H1 (cell line): ENCODE data around the gene LTBP1. TPM values are rescaled to one million over a fixed set of nuclear protein-coding genes. Genes with fewer than 3 reads are reported as not detected.

Source experiments
- CHD1 ChIP-seq: IDR thresholded peaks from 2 replicates; pipeline ENCODE4 v1.6.1; 2012; ENCODE audit warnings: low read depth, low read length, improper control_type of control experiment
- CHD2 ChIP-seq: IDR thresholded peaks from 2 replicates; pipeline ENCODE4 v1.6.1; 2012; ENCODE audit warnings: low read length, improper control_type of control experiment
- MAX ChIP-seq: IDR thresholded peaks from 2 replicates; pipeline ENCODE4 v1.6.1; 2012; ENCODE audit warnings: inconsistent platforms
- POLR2A ChIP-seq, 2 experiments: IDR thresholded peaks; 1 replicate in 1 of 2; 2 replicates in 1 of 2; pipeline ENCODE4 v1.6.1; 2011; ENCODE audit warnings: low read depth in 2 of 2, low read length in 2 of 2, mild to moderate bottlenecking in 2 of 2; ENCODE audit errors: control extremely low read depth in 1 of 2
- polyA plus RNA-seq, 7 experiments: library from polyadenylated mRNA; depleted of rRNA in 3 of 7; stranded (reverse) in 5 of 7; unstranded in 2 of 7; fragments of >200 nt in 5 of 7; fragments of 200-250 nt in 2 of 7; gene quantifications; 1 replicate in 5 of 7; 2 replicates in 1 of 7; 4 replicates in 1 of 7; pipeline versions ENCODE4 v1.2.1 to v1.2.3, GENCODE V29; 2011 to 2013; ENCODE audit warnings: missing spikeins in 2 of 7, mixed read lengths in 2 of 7
- total RNA-seq: library from RNA; stranded (reverse); fragmentation: NEBNext Ultra II Directional; extraction: Animal tissue kit (Norgen Biotek cat#: 25700); gene quantifications from 2 replicates; pipeline ENCODE4 v1.2.1, GENCODE V29; 2021

LTBP1 gene
- total and polyA plus RNA-seq, 2 of the 8 experiments (the other 6 are each of a cell fraction or from before 2014, with no cell fraction given), result 15.4 to 24.7 TPM

DNA sequence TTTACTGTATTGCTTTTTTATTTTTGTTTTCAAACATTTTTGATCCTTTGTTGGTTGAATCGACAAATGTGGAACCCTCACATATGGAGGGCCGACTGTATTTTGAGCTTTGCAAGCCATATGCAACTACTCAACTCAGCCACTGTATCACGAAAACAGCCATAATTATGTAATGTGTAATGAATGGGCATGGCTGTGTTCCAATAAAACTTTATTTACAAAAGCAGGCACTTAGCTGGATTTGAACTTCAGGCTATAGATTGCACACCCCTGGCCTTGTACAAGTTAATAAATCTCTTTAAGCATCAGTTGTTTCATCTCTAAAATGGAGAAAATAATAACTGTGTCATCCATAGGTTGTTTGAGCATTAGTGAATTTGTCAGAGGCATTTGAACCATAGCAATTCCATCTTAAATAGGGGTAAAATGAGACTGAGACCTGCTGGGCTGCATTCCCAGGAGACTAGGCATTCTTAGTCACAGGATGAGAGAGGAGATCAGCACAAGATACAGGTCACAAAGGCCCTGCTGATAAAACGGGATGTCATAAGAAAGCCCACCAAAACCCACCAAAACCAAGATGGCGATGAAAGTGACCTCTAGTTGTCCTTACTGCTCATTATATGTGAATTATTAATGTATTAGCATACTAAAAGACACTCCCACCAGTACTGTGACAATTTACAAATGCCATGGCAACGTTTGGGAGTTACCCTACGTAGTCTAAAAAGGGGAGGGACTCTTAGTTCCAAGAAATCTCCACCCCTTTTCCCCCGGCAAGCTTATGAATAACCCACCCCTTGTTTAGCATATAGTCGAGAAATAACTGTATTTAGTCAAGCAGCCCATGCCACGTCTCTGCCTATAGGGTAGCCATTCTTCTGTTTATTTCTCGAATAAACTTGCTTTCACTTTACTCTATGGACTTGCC is 13.7 kb upstream of the LTBP1 start (continued):
- no peak for TF ChIP-seq CHD1
- no peak for TF ChIP-seq CHD2
- no peak for TF ChIP-seq POLR2A (IDR thresholded peaks at IDR 0.05; ENCODE audit: control extremely low read depth in 1 of 2, low read depth in 2 of 2, low read length in 2 of 2)
- no peak for TF ChIP-seq MAX
